GM21360 (cell line): Measurements from ENCODE around the gene COQ8B.

Experiments used
- ATAC-seq: cut with Tn5 transposase; IDR thresholded peaks from one replicate; pipeline ENCODE4 v1.9.1; 2021; ENCODE audit warnings: mild to moderate bottlenecking, moderate library complexity; ENCODE audit not compliant: unreplicated experiment

The COQ8B gene

DNA sequence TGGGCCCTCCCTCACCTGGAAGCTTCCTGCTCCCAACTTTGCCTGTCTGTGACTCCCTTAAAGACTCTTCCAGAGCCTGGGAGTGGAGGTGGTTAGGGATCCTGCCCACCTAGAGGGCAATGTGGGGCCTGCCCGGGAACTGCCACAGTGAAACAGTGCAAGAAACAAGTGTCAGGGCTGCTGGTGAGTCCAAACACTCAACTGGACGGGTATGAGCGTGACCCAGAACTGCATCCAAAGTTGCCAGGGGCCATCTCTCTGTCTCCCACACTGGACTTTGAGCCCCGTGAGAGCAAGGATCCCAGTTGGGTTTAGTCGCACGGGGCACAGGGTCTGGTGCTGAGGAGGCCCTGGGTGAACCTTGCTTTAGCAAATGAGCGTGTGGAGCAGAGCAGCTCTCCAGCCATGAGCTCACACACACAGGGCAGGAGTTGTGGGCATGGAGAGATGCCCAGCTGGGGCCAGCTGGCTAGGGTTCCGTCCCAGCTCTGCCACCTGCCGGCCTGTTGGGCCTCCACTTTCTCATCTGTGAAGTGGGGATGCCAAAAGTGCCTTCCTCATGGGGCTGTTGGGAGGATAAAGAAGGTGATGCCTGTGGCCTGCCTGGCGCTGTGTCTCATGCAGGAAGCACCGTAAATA, 23.4 kb downstream of the COQ8B start:
- no peak for ATAC-seq

DNA sequence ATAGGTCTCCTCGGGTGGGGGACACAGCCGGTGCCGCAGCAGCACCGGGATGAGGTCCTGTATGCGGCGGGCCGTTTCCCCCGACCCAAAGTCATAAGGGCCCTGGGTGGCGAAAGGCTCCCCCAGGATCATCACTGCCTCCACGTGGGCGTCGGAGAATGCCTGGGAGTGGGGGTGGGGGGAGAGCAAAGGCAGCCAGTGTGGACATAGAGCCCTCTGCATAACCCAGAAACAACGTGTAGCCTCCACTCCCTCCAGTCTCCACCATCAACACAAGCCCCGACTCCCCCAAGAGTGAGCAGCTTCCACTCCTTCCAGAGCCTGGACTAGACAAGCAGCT, 24.5 kb downstream of the COQ8B start:
- ATAC-seq: no peak

DNA sequence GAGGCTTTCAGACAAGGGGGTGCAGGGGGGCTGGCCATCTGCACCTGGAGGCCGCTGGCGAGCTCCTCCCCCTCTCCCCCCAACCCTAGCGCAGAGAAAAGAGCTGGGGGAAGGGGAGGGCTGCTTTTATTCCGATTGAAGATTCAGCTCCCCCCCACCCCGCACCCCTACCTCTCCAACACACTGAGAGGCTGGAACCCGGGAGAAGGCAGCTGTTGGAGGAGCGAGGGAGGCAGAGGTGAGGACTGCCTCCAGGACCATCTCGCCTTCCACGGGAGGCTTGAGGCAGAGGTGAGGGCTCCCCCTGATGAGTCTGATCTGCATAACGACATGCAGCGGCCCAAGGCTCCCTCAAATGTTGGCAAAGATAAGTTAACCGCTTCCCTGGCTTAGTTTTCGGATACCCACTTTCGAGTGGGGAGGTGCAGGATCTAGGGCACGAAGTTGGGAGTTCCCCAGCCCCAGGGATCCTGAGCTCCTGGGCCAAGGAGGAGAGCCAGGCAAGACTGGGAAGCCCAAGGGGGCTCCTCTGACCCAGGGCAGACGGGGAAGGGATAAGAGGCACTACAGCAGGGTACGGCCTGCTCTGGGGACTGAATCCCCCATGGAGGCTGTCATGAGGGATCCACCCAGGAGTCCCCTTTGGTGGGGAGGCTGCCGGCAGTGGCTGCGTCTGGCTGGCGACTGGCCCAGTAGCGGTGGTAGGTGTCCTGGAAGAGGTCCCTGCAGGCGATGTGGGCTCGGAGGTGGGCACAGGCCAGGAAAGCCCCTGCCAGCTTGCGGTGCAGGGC, 25.1 kb downstream of the COQ8B start:
- no peak for ATAC-seq

DNA sequence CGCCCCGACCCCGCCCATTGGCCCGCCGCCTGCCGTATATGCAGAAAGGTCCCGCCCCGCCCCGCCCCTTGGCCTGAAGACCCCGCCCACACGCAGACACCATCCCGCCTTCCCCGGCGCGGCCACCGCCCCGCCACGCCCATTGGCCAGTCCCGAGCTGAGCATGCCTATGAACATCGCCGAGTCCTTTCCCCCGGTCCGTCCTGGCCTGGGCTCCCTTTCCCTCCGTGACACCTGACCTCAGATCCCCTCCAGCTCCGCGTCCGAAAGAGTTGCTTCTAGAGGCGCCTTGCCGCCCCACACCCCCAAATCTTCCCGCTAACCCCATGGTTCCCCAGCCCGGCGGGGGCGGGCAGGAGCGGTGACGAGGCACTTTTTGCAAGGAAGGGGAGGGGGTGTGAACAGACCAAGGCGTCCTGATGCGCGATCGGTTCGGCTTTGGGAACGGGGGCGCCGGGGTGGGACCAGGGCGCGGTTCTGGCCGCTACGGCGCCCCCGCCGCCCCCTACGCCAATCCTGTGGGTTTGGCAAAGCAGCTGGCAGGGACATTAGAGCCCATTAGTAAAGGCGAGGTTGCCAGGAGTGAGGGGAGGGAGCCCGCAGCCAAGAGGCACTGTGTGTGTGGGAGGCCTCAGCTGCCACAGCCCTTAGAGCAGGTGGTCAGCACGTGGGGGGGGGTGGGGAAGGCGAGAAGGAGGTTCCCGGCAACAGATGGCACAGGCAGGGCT, 25.8 kb downstream of the COQ8B start:
- peak; percentile 56 for ATAC-seq

DNA sequence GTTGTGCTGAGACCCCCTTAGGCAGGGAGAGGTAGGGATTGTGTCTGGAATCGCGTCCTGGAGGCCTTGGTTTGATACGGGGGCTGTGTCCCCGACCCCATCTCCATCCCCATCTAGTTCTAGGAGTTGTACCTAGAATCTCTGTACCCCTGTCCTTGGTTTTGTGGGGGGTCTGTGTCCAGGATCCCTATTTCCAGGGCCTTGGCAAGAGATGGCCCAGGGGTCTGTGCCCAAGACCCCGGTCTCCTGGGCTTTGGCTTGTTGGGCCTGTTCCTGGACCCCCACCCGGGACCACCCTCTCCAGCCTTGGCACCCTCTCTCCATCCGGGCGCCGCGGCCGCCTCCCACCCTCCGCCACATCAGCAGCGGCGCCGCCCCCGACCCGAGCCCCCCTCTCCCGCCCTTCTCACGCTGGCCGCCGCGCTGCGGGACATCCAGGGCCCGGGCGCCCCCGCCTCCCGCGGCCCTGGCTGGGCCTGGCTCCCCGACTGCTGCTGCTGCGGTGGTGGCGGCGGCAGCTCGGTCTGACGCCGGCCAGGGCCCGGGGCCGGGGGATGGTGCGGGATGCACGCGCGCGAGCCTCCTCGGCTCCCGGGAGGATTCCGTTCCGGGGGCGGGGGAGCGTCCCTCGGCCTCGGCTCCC, 26.5 kb downstream of the COQ8B start, which contains the start of gene NUMBL:
NUMBL (minus strand) TSS at position 602 of the 643 bp plus-strand sequence; CDS start at position 434, 168 bp downstream.
- ATAC-seq: no peak

DNA sequence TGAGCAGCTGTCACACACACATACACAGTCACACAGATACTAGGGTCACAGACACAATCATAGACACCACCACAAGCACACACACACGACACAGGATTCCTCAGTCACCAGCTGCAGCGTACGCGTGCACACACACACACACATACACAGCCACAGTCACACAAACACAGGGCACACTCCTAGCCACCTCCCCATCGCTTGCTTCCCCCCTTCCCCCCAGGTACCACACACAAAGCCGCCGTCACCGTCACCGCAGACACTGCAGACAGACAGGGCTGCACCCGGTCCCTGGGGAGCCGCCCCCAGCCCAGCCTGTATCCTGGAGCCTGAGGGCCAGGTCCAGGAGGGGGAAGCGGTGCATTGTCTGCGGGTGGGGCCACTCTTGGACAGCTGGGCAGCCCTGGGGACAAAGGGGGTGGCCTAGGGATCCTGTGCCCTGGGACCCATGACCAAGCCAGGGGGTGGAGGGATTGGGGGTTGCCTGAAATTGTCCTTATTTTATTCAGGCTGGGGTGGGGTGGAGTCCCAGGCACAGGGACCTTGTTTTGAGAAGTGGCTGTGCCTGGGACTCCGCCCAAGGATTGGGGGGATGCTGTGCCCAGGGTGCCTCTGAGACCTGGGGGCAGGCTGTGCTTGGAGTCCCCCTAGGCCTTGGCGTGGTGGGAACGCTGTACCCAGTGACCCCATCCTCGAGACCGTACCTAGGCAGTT, 27.2 kb downstream of the COQ8B start:
- ATAC-seq: no peak

DNA sequence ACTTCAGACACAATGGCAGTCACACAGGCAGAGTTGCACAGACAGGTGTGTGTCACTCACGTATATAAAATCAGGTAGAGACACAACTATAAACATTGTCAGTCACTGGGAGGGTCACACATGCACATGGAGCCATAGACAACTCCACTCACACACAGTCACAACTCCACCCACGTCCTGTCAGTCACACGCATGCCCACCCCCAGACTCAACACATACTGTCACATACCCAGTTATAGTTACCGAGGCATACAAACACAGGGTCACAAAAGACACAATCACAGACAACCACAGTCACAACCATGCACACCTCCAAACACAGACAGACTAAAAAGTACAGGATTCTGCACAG, 27.7 kb downstream of the COQ8B start:
- ATAC-seq: no peak

DNA sequence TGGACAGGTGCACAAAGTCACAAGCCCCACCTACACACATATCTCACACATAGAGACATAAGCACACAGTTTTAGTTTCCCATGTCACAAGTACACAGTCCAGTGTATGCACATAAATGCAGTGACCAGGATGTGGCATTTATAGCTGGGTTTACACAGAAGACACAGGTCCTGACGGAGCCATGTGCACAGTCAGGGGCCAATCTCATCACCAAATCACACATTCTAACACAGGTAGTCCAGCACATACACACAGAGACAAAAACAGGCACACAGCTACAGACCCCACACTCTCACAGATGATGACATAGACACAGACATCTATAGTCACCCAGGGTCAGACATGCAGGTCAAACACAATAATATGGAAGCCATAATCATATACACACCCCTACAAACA, 28.4 kb downstream of the COQ8B start:
- no peak for ATAC-seq

DNA sequence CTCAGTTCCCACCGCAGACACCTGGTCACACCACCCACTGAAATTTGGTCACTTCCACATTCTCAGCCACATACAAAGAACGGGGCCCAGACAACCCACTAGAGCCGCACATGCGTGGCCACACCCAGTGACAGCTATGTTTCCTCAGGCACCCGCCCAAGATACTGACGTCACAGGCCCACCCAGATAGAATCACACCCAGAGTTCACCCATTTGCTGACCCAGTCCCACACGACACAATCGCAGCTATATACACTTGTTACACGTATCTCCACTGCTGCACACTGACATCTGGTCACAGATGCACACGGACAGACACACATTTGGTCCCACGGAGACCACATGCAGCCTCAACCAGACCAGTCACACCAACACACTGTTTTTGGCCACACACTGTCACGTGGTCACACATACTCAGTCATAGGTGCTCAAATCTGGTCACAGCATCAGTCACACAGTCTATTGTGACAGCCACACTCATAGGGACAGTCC, 29.1 kb downstream of the COQ8B start:
- ATAC-seq: no peak

DNA sequence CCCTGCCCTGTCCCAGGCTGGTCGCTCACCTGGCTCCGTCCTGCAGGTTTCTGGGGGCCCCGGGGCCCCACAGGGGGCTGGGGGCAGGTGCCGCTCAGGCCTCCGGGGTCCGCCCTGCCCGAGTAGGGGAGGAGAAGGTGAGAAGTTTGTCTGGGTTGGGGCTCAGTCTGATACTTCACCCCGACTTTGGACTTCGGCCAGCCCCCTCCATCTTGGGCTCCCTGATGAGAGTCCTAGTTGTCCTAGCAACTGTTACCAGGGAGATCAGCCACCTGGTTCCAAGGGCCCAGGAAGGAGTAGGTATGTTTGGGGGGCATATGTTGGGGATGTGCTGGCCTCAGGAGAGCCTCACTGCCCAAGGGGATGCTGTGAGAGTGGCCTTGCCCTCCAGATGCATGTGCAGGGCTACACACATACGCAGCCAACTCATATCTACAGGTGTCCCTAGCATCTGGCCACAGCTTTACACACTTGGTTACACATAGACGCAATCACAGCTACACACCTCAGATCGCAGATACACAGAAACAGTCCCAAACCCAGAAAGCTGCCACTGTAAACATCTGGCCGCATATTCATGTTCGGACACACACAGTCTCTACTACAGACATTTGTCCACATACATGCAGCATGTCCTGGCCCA, 29.7 kb downstream of the COQ8B start:
- no peak for ATAC-seq

DNA sequence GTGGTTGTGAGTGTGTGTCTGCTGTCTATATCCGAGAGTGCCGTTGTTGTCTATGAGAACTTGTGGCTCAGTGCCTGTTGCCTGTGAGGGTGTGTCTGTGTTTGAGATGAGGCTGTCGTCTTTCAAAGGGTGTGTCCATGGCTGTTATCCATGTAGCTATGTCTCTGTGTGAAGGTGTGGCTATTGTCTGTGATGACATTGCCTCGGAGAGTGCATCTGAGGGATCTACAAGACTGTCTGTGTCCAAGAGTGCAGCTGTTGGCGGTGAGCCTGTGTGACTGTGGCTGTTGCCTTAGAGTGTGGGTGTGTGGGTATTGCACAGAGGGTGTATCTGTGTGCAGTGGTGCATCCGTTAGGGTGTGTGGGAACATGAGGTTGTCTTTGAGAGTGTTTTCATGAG, 31.1 kb downstream of the COQ8B start:
- ATAC-seq: no peak

DNA sequence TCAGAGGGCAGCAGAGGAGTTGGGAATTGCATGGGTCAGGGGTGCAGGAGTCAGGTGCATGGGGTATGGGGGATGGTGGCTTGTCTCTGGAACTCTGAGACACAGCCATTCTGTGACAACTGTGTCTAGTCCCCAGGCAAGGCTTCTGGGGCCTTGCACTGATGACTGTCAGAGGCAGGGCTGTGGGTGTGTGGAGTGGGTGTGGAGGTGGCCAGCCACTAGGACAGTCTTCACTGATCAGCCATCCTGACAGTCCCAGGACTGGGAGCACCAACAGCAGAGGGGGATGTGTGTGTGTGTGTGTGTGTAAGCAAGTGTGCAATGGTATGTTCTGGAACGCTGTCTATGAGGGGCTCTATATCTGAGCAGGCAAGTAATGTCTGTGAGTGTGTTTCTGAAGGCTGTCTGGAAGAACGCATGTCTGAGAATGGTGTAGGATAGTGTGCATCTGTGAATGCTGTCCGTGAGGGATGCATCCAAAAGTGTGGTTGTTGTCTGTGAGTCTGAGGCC, 31.6 kb downstream of the COQ8B start:
- no peak for ATAC-seq

DNA sequence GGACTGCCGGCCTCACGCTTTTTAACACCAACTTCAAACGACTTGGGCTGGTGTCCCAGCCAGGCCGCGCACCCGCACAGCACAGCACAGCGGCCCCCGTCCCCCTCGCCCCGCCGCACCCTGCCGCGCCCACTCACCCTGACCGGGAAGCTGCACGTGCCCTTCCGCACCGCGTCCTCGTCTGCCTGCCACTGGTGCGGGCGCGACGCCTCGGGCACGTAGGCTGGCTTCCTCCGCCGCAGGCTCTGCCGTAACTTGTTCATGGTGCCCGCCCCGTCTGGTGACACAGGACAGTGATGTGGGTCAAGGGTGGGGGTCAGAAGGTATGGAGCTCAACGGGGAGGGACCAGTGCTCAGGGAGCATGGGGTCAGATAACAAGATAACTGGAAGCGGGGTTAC, 32.4 kb downstream of the COQ8B start:
- ATAC-seq: no peak

DNA sequence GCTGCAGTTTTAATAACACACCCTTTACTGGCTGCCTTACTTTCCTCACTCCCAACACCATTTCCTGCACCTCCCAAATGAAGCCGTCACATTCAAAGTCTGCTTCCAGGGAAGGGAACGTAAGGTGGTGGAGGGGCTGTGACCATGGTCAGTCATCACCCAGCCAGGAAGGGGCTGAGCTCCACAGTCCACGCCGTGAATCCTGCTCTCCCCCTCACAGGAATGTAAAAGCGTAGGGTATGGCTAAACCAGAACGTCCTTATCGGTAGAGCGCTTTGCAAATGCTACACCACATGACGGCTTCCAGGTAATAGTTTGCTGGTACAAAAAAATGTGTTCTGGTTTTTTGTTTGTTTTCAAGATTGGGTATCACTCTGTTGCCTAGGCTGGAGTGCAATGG, 33.2 kb downstream of the COQ8B start:
- no peak for ATAC-seq

DNA sequence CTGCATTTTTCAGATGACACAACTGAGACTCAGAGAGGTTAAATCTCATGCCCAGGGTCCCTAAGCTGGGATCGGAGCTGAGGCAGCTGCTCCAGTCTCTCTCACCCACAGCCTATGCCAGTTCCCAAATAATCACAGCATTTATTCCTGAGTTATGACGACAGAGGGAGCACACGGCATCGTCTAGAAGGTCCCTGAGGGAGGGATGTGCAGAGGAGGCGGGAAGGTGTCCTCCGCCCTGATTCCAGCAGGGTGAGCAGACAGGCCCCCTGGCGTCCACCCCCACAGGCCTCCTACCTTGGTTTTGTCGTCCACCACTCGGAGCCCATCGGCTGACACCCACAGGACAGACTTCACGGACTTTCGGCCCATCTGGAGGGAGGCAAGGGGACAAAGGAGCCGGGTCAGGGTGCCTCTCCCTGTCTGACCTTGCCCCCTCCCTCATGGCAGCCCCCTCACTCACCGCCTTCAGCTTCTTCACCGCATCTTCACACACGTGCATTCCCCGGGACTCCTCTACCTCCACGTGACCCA, 34.2 kb downstream of the COQ8B start:
- ATAC-seq: no peak

DNA sequence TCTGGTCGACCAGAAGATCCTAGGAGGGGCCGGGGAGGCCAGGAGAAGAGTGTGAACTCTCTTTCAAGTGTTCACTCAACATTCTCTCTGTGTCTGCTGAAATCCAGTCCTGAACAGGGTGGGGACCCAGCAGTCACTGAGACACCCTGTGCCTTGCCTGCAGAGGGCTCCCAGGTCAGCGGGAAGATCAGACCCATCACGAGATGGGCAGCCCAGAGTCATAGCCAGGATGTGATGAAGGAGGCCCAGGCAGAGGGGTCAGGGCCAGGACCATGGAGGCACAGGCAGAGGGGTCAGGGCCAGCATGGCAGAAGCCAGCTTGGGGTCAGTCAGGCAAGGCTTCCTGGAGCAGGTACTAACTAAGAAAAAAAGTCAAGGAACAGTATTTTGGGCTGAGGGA, 35.6 kb downstream of the COQ8B start:
- no peak for ATAC-seq

DNA sequence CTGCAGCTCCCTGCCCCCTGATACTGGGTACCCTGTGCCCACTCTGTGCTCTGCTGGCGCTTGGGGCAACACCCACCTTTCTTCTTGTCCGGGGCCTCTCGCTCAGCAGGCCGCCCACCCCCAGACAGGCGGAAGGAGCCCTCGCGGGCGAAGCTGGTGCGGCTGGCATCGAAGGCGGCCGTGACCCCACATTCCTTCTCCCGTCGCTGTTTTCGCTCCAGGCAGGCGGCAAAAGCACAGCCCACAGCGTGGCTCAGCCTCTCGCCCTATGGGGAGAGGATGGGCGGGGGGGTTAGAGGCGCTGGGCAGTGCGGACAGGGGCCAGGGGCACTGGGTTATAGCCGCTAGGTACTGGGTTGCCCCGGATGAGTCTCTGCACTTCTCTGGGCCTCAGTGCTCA, 39.5 kb downstream of the COQ8B start:
- ATAC-seq: no peak

DNA sequence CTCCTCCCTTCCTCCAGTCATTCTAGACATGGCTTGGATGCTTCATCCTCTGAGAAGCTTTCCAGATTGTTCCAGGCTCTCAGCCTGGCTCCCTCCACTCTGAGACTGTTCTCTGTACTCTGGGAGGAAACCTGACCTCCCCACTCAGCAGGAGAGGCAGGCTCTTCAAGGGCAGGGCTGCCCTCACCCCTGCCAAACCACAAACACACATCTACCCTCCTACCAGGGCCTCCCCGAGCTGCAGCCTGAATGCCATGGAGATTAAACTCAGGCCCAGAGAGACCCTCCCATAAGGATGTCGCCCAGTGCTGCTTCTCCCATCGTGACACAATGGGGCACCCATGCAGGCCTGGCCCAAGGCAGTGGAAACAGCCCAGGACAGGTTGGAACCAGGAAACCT, 42.4 kb downstream of the COQ8B start:
- ATAC-seq: no peak

DNA sequence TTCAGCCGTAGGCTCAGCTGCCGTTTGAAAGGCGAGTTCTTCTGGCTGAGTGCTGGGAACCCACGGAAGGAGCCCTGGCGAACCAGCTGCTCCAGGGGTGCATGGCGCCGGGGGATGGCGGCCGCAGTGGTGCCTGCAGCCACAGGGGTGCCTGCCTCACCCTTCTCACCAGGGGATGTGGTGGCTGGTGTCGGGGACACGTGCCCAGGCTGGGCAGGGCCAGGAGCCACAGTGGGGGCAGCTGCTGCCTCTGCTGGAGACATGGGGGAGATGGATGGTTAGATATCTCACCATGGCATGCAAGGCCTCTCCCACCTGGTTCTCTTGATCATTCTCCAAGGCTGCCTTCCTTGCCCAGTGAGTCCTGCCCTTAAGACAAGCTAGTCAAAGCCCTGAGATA, 43.3 kb downstream of the COQ8B start:
- ATAC-seq: no peak
